OCI-LY1 (cell line): ENCODE data around the gene SNX18.

Experiments used
- H2AFZ ChIP-seq: fragments of 200-600 bp; sonication (generic), shearing (Covaris generic); 2 replicates; pipeline ENCODE4 v1.6.0; 2014; ENCODE audit warnings: antibody characterized with exemption, mild to moderate bottlenecking, low read length
- H3F3A ChIP-seq: fragments of 200-600 bp; sonication (generic), shearing (Covaris generic); 2 replicates; pipeline ENCODE4 v1.6.0; 2014; ENCODE audit warnings: mild to moderate bottlenecking, antibody characterized with exemption, low read length, moderate library complexity; ENCODE audit not compliant: insufficient read depth
- H3K27ac ChIP-seq: fragments of 200-600 bp; sonication (generic); 2 replicates; pipeline ENCODE4 v1.5.1; 2014; ENCODE audit warnings: low read length, mixed run types, mild to moderate bottlenecking, low read depth; ENCODE audit not compliant: poor library complexity, severe bottlenecking
- H3K27me3 ChIP-seq: fragments of 200-600 bp; sonication (generic); 2 replicates; pipeline ENCODE4 v1.6.0; 2014; ENCODE audit warnings: antibody characterized with exemption, mild to moderate bottlenecking, low read length, moderate library complexity; ENCODE audit not compliant: insufficient read depth
- H3K36me3 ChIP-seq: fragments of 200-600 bp; sonication (generic); 2 replicates; pipeline ENCODE4 v1.6.1; 2014; ENCODE audit warnings: mild to moderate bottlenecking, antibody characterized with exemption, low read length, moderate library complexity, mixed read lengths; ENCODE audit not compliant: insufficient read depth
- H3K4me1 ChIP-seq: fragments of 200-600 bp; sonication (generic); 2 replicates; pipeline ENCODE4 v1.5.1; 2014; ENCODE audit warnings: mild to moderate bottlenecking, low read length, moderate library complexity; ENCODE audit not compliant: insufficient read depth, severe bottlenecking
- H3K4me2 ChIP-seq: fragments of 200-600 bp; sonication (generic), shearing (Covaris generic); 2 replicates; pipeline ENCODE4 v1.6.1; 2014; ENCODE audit warnings: low read length
- H3K4me3 ChIP-seq: fragments of 200-600 bp; sonication (generic); 2 replicates; pipeline ENCODE4 v1.5.1; 2014; ENCODE audit warnings: low read length, low read depth, mild to moderate bottlenecking, mixed read lengths; ENCODE audit not compliant: poor library complexity, severe bottlenecking
- H3K79me2 ChIP-seq: fragments of 200-600 bp; shearing (Covaris generic); 2 replicates; pipeline ENCODE4 v1.6.1; 2016; ENCODE audit warnings: mixed run types, low read length, mixed read lengths; ENCODE audit not compliant: insufficient read depth
- H3K9ac ChIP-seq: fragments of 200-600 bp; sonication (generic), shearing (Covaris generic); 2 replicates; pipeline ENCODE4 v1.6.1; 2014; ENCODE audit warnings: mild to moderate bottlenecking, low read length, mixed read lengths
- H3K9me2 ChIP-seq: fragments of 200-600 bp; sonication (generic), shearing (Covaris generic); 2 replicates; pipeline ENCODE4 v1.6.1; 2014; ENCODE audit warnings: low read depth, mild to moderate bottlenecking, low read length, mixed read lengths
- H3K9me3 ChIP-seq: fragments of 200-600 bp; shearing (Covaris generic); 2 replicates; pipeline ENCODE4 v1.6.1; 2014; ENCODE audit warnings: low read length, mixed read lengths
- H4K20me1 ChIP-seq: fragments of 200-600 bp; sonication (generic), shearing (Covaris generic); 2 replicates; pipeline ENCODE4 v1.6.0; 2016; ENCODE audit warnings: mild to moderate bottlenecking, low read length; ENCODE audit not compliant: insufficient read depth
- EZH2 ChIP-seq: fragments of 200-600 bp; sonication (generic), shearing (Covaris generic); IDR thresholded peaks from 2 replicates; pipeline ENCODE4 v1.8.0; 2017; ENCODE audit warnings: borderline replicate concordance, mixed run types, mild to moderate bottlenecking, antibody characterized with exemption, low read length, moderate library complexity, mixed read lengths
- TF ChIP-seq, protein P1 (sequence below): fragments of 200-600 bp; sonication (generic), shearing (Covaris generic); IDR thresholded peaks from 2 replicates; pipeline ENCODE4 v1.5.1; 2017; ENCODE audit warnings: mild to moderate bottlenecking, antibody characterized with exemption, low read length, moderate library complexity, mixed read lengths

SNX18 gene

DNA sequence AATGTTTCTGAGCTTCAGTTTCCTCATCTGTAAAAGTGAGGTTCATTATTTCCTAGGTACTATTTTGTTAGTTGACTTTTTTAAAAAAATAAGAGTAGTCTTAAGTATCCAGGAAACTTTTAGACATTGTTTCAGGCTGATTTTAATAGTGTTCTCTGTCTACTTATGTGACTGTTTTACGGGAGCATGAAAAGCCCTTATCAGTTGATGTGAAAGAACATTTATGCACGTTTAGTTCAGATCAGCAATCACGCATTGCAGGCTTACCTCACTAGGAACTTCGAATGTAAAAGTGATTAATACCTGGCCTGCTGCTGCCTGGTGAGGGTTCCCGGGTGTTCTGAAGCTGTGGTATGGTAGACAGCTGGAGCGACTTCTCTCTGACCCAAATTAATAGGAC, 8.1 kb downstream of the SNX18 start:
- Histone ChIP-seq H3F3A (no peaks in the 10 kb centered on the region), H3K79me2 (no peaks in the 10 kb centered on the region), H3K4me3 (no peak overlapping the region), H3K4me2 (no peak overlapping the region), H4K20me1 (no peaks in the 10 kb centered on the region), H3K4me1 (peaks cover 38% of the 10 kb centered on the region), H3K27ac (no peak overlapping the region), H2AFZ (no peak overlapping the region), H3K9ac (no peak overlapping the region), H3K36me3 (no peaks in the 10 kb centered on the region), H3K9me2 (no peaks in the 10 kb centered on the region), H3K9me3 (no peaks in the 10 kb centered on the region), H3K27me3 (no peaks in the 10 kb centered on the region)
- TF ChIP-seq, protein P1, sequence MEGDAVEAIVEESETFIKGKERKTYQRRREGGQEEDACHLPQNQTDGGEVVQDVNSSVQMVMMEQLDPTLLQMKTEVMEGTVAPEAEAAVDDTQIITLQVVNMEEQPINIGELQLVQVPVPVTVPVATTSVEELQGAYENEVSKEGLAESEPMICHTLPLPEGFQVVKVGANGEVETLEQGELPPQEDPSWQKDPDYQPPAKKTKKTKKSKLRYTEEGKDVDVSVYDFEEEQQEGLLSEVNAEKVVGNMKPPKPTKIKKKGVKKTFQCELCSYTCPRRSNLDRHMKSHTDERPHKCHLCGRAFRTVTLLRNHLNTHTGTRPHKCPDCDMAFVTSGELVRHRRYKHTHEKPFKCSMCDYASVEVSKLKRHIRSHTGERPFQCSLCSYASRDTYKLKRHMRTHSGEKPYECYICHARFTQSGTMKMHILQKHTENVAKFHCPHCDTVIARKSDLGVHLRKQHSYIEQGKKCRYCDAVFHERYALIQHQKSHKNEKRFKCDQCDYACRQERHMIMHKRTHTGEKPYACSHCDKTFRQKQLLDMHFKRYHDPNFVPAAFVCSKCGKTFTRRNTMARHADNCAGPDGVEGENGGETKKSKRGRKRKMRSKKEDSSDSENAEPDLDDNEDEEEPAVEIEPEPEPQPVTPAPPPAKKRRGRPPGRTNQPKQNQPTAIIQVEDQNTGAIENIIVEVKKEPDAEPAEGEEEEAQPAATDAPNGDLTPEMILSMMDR: no peak
- no peak for TF ChIP-seq EZH2

DNA sequence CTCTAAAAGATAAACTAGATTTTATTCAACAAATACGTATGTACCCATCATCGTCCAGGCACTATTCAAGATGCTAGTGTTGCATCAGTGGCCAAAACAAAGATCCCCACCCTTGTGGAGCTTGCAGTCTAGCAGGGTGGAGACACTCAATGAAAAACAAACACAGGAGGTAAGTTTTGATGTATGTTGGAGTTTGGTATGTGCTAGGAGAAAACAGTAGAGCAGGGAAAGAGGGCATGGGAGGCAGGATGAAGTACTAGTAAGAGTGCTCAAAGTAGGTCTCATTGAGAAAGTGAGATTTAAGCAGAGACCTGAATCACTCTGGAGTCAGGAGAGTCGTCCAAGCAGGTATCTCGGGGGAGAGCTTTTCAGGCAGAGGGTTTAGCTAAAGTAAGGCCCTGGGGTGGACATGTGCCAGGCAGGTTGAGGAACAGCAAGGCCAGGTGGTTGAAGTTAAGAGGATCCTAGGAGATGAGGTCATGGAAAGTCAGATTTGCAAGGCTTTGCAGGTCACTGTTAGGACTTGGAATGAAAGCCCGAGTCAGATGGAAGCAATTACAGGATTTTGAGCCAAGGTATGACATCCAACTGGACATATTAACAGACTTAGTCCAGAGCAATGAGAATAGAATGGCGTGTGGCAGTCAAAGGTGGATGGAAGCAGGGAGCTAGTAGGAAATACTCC, 9.2 kb downstream of the SNX18 start:
- Histone ChIP-seq H3K4me2 (no peak overlapping the region), H3K27ac (no peak overlapping the region), H3K27me3 (no peaks in the 10 kb centered on the region), H2AFZ (no peak overlapping the region), H3K36me3 (no peaks in the 10 kb centered on the region), H3K4me3 (no peak overlapping the region), H3K4me1 (peaks cover 41% of the 10 kb centered on the region), H3F3A (no peaks in the 10 kb centered on the region), H3K9ac (no peak overlapping the region), H3K79me2 (no peaks in the 10 kb centered on the region), H4K20me1 (no peaks in the 10 kb centered on the region), H3K9me3 (no peaks in the 10 kb centered on the region), H3K9me2 (no peaks in the 10 kb centered on the region)
- TF ChIP-seq, protein P1: no peak
- TF ChIP-seq EZH2: no peak

DNA sequence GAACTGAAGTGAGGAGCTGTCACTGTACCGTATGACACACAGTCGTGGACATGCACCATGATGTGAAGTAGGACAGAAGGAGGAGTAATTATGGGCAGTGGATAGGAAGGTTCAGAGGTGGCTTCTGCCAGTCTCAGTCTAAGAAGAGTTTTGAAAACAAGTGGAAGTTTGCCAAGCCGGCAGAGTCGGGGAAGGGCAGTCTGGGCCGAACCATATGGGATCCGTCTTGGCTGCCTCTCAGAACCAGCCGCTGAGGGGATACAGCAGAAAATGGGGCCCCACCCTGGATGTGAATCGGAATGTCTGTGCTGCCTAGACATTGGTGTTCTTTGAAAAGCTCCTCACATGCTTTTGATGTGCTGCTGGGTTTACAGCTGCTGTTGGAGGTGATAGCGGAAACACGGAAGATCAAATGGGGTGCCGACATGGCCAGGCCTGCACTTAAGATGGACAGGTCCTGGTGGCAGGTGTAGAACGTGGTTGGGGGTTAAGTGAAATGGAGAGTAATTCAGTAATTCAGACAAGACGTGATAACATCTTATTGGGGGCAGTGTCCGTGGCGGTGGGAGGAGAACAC, 11.2 kb downstream of the SNX18 start:
- Histone ChIP-seq H3K27ac (no peak overlapping the region), H3K9me3 (no peaks in the 10 kb centered on the region), H3K36me3 (no peaks in the 10 kb centered on the region), H3K4me1 (peaks cover 52% of the 10 kb centered on the region), H3K4me3 (no peak overlapping the region), H4K20me1 (no peaks in the 10 kb centered on the region), H3K27me3 (no peaks in the 10 kb centered on the region), H3K9ac (no peak overlapping the region), H3K4me2 (no peak overlapping the region), H2AFZ (no peak overlapping the region), H3K79me2 (0 out of 2 replicates have a peak, but pooled peaks cover 5% of the 10 kb centered on the region), H3F3A (no peaks in the 10 kb centered on the region), H3K9me2 (no peaks in the 10 kb centered on the region)
- TF ChIP-seq, protein P1: no peak
- TF ChIP-seq EZH2: no peak
